GM21423 (cell line): ENCODE data around the gene POU2F2.
"Not testable (repeated sequence)": the region's sequence is repeated elsewhere in the genome, so short reads cannot be mapped to it uniquely, and the experiment has no call there.

Experiments used
- ATAC-seq: cut with Tn5 transposase; IDR thresholded peaks from one replicate; pipeline ENCODE4 v1.9.1; 2021; ENCODE audit warnings: mild to moderate bottlenecking, moderate library complexity; ENCODE audit not compliant: unreplicated experiment

POU2F2 gene

GRCh38 chr19:42066075-42066754 is 66.0 kb downstream of the POU2F2 start:
- ATAC-seq, result no peak

- no peak for ATAC-seq
These were observed 66.7 kb downstream of the POU2F2 start for GRCh38 chr19:42065511-42065910.

- ATAC-seq, result no peak
These were observed 67.2 kb downstream of the POU2F2 start for GRCh38 chr19:42065051-42065450.

- ATAC-seq, result no peak
These were observed 67.8 kb downstream of the POU2F2 start for GRCh38 chr19:42064432-42064831.

- no peak for ATAC-seq
These were observed 69.9 kb downstream of the POU2F2 start for GRCh38 chr19:42062381-42062780.

- ATAC-seq, result no peak
These were observed 72.1 kb downstream of the POU2F2 start for GRCh38 chr19:42060117-42060516.

GRCh38 chr19:42059196-42059595 is 73.0 kb downstream of the POU2F2 start:
- no peak for ATAC-seq

- ATAC-seq, result no peak
These were observed 74.4 kb downstream of the POU2F2 start for GRCh38 chr19:42057846-42058245.

GRCh38 chr19:42054205-42054604 is 78.0 kb downstream of the POU2F2 start:
- ATAC-seq, result no peak

- no peak for ATAC-seq
These were observed 79.0 kb downstream of the POU2F2 start for GRCh38 chr19:42053037-42053935.

- ATAC-seq, result no peak
These were observed 79.9 kb downstream of the POU2F2 start for GRCh38 chr19:42052241-42052863.

GRCh38 chr19:42051166-42052115 is 80.8 kb downstream of the POU2F2 start:
- no peak for ATAC-seq

GRCh38 chr19:42048992-42049391 is 83.3 kb downstream of the POU2F2 start:
- no peak for ATAC-seq

GRCh38 chr19:42045575-42045974 is 86.7 kb downstream of the POU2F2 start:
- no peak for ATAC-seq

GRCh38 chr19:42042455-42043170 is 89.6 kb downstream of the POU2F2 start:
- no peak for ATAC-seq

GRCh38 chr19:42040491-42040890 is 91.8 kb downstream of the POU2F2 start:
- not testable (repeated sequence) for ATAC-seq

- ATAC-seq, result no peak
These were observed 92.2 kb downstream of the POU2F2 start for GRCh38 chr19:42040031-42040430.

GRCh38 chr19:42038666-42039065 is 93.6 kb downstream of the POU2F2 start:
- ATAC-seq, result no peak

GRCh38 chr19:42037649-42038048 is 94.6 kb downstream of the POU2F2 start:
- ATAC-seq, result no peak
